AG04450 (cell line): Measurements from ENCODE around the gene ZNF652. TPM values are rescaled to one million over a fixed set of nuclear protein-coding genes. Genes with fewer than 3 reads are reported as not detected.

Experiments
- CTCF ChIA-PET: fragments of 300-600, 350-600 bp; formaldehyde crosslinking; extraction: SDS; loops from one replicate; lab custom pipeline; 2022; ENCODE audit warnings: antibody characterized with exemption, inconsistent platforms; lab: Charles Lee
- POLR2A ChIA-PET: fragments of 350-600 bp; formaldehyde crosslinking; extraction: SDS; loops from one replicate; lab custom pipeline; 2021; ENCODE audit warnings: antibody characterized with exemption, inconsistent platforms; lab: Yijun Ruan, JAX
- DNase-seq: peaks from one replicate; pipeline ENCODE4 v3.0.0-alpha.2; 2011; ENCODE audit warnings: low read depth, low spot score
- H3K27ac ChIP-seq: one replicate; pipeline ENCODE4 v1.5.1; 2012; ENCODE audit warnings: low read depth, low read length, control low read depth
- H3K27me3 ChIP-seq: one replicate; pipeline ENCODE4 v1.6.0; 2012; ENCODE audit warnings: low read length; ENCODE audit not compliant: control insufficient read depth, insufficient read depth
- H3K4me3 ChIP-seq: 2 replicates; pipeline ENCODE4 v1.5.1; 2011; ENCODE audit warnings: mild to moderate bottlenecking, low read depth, low read length, control low read depth
- H3K9me3 ChIP-seq: 2 replicates; pipeline ENCODE4 v1.5.1; 2012; ENCODE audit warnings: low read length; ENCODE audit not compliant: control insufficient read depth, insufficient read depth
- CTCF ChIP-seq: IDR thresholded peaks from 2 replicates; pipeline ENCODE4 v1.5.1; 2011; ENCODE audit warnings: low read depth, low read length, control low read depth, inconsistent platforms
- polyA plus RNA-seq: library from polyadenylated mRNA; depleted of rRNA; stranded (reverse); fragments of >200 nt; gene quantifications from 2 replicates; pipeline ENCODE4 v1.2.3, GENCODE V29; 2011

The ZNF652 gene
- polyA plus RNA-seq, 1 experiment, result 9.0 TPM

- no peak overlapping the region for H3K4me3 ChIP-seq
- H3K27ac ChIP-seq, result no peak overlapping the region
- ChIA-PET POLR2A (no interaction called here), CTCF (interaction anchor here (1.0 to 1.3 kb wide), 2 partner anchors 15 to 42 kb away, joined by 3 to 7 read pairs; no protein-coding TSS in a partner anchor)
- H3K27me3 ChIP-seq, result no peaks in the 10 kb centered on the region
- no peak for DNase-seq
- TF ChIP-seq CTCF, result no peak
- H3K9me3 ChIP-seq, result no peaks in the 10 kb centered on the region
These were observed 4.5 kb downstream of the ZNF652 start for GRCh38 chr17:49357516-49357915.

- DNase-seq, result no peak
- Histone ChIP-seq H3K4me3 (no peak overlapping the region), H3K9me3 (no peaks in the 10 kb centered on the region), H3K27me3 (no peaks in the 10 kb centered on the region), H3K27ac (no peak overlapping the region)
- ChIA-PET CTCF (no interaction called here), POLR2A (no interaction called here)
- TF ChIP-seq CTCF, result no peak
These were observed 5.7 kb downstream of the ZNF652 start for GRCh38 chr17:49356320-49356719.

GRCh38 chr17:49353607-49354006 lies 8.4 kb downstream of the ZNF652 start:
- ChIA-PET POLR2A (no interaction called here), CTCF (interaction anchor here (0.6 to 1.0 kb wide), 2 partner anchors 36 to 216 kb away, joined by 3 read pairs; no protein-coding TSS in a partner anchor)
- Histone ChIP-seq H3K4me3 (no peak overlapping the region), H3K27ac (no peak overlapping the region), H3K9me3 (no peaks in the 10 kb centered on the region), H3K27me3 (no peaks in the 10 kb centered on the region)
- TF ChIP-seq CTCF, result no peak
- no peak for DNase-seq

GRCh38 chr17:49352587-49353154 lies 9.4 kb downstream of the ZNF652 start:
- CTCF ChIA-PET, result no interaction called here
- no peak overlapping the region for H3K4me3 ChIP-seq
- no peak for DNase-seq
- H3K27me3 ChIP-seq, result no peaks in the 10 kb centered on the region
- TF ChIP-seq CTCF, result no peak
- POLR2A ChIA-PET, result no interaction called here
- no peaks in the 10 kb centered on the region for H3K9me3 ChIP-seq
- H3K27ac ChIP-seq, result no peak overlapping the region

- Histone ChIP-seq H3K9me3 (no peaks in the 10 kb centered on the region), H3K27me3 (no peaks in the 10 kb centered on the region), H3K27ac (no peak overlapping the region), H3K4me3 (no peak overlapping the region)
- no peak for TF ChIP-seq CTCF
- CTCF ChIA-PET, result no interaction called here
- POLR2A ChIA-PET, result no interaction called here
- no peak for DNase-seq
These were observed 10.4 kb downstream of the ZNF652 start for GRCh38 chr17:49351572-49352140.
